Activated CD8-positive, alpha-beta memory T cell treated with anti-CD3 and anti-CD28 coated beads, Interleukin-2, amount 10 ng/mL, durations not matched to agents 7 days and 5 days (primary cell): ENCODE data around the gene ZNF343. TPM values are rescaled to one million over a fixed set of nuclear protein-coding genes. Genes with fewer than 3 reads are reported as not detected.

Experiments used
- ATAC-seq: fragments of 150-1000 bp; cut with Tn5 transposase; one replicate; pipeline ENCODE4 v1.10.0; 2021; ENCODE audit warnings: moderate library complexity
- CTCF ChIA-PET: fragments of 350-600 bp; sonication (Branson Sonifier 250); formaldehyde crosslinking; loops from one replicate; lab custom pipeline; 2021; ENCODE audit warnings: antibody characterized with exemption; lab: Charles Lee
- DNase-seq: peaks from one replicate; pipeline ENCODE4 v3.0.0-alpha.2; 2020
- H3K27ac Mint-ChIP-seq: one replicate; pipeline ENCODE4 v1.8.0; 2021; ENCODE audit warnings: mild to moderate bottlenecking, mixed read lengths
- H3K27me3 Mint-ChIP-seq: one replicate; pipeline ENCODE4 v1.8.0; 2021; ENCODE audit warnings: mixed read lengths
- H3K36me3 Mint-ChIP-seq: one replicate; pipeline ENCODE4 v1.8.0; 2021; ENCODE audit warnings: mild to moderate bottlenecking, mixed read lengths
- H3K4me1 Mint-ChIP-seq: one replicate; pipeline ENCODE4 v1.8.0; 2021; ENCODE audit warnings: mixed read lengths
- H3K4me3 Mint-ChIP-seq: one replicate; pipeline ENCODE4 v1.8.0; 2021; ENCODE audit warnings: mild to moderate bottlenecking, moderate library complexity, mixed read lengths
- H3K9me3 Mint-ChIP-seq: one replicate; pipeline ENCODE4 v1.8.0; 2022; ENCODE audit warnings: low read depth, mixed read lengths
- total RNA-seq, 2 experiments: library from RNA; stranded (reverse); gene quantifications; one replicate each; pipeline ENCODE4 v1.2.3, GENCODE V29; 2021

The ZNF343 gene
- total RNA-seq, 2 experiments from 2014 or later = 7.0 to 10.3 TPM

DNA sequence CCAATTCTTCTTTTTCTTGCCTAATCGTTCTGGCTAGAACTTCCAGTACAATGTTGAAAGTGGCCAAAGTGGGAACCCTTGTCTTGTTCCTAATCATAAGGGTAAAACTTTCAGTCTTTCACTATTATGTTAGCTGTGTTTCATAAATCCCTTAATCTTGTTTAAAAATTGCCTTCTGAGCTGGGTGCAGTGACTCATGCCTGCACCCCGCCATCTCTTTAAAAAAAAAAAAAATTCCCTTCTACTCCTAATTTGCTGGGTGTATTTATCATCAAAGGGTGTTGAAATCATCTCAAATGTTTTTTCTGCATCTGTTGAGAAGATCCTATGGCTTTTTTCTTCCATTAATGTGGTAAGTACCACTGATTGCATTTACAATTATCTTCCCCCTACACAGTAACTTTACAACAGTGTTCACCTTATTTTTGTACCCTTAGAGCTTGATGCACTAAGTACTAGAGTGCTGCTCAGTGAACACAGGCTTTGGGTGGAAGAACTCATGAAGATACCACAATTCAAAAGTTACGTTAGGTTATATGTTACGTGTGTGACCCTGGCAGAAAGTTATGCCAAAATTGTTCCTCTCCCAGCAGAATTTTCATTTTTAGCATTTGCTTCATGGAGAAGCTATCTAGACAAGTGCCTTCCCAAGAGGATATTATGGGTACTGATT is 47.8 kb downstream of the ZNF343 start:
- Mint-ChIP-seq H3K36me3 (peaks cover 55% of the 10 kb centered on the region), H3K9me3 (no peaks in the 10 kb centered on the region), H3K4me3 (no peak overlapping the region), H3K27me3 (no peaks in the 10 kb centered on the region), H3K4me1 (peaks cover 5% of the 10 kb centered on the region), H3K27ac (no peak overlapping the region)
- DNase-seq (no peak), ATAC-seq (no peak)
- CTCF ChIA-PET = interaction anchor here (0.8 to 1.0 kb wide), 3 partner anchors 15 to 496 kb away, joined by 3 read pairs; no protein-coding TSS in a partner anchor

DNA sequence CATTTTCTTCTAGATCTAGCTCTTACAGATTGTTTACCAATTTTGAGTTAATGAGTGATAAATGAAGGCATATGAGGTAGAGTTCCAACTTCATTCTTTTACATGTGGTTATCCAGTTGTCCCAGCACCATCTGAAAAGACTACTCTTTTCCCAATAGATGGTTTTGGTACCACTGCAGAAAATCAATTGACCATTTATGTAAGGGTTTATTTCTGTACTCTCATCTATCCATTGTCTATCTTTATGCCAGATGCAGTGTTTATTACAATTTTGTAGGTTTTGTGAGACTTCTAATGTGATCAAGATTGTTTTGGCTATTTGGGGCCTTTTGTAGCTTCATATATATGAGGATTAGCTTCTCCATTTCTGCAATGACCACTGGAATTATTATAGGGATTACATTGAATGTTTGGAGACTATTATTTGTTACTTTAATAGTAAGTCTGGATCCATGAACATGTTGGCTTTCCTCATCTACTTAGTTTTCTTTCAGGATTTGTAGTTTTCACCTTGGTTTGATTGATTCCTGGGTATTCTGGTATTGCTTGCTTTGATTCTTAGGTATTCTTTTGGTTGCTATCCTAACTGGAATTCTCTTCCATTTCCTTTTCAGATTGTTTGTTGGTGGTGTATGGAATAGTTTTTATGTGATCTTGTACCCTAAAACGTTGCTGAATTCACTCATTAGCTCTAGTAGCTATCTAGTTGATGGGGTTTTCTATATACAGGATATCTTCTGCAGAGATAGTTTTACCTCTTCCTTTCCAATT is 48.5 kb downstream of the ZNF343 start:
- Mint-ChIP-seq H3K9me3 (no peaks in the 10 kb centered on the region), H3K27ac (no peak overlapping the region), H3K4me1 (no peaks in the 10 kb centered on the region), H3K27me3 (no peaks in the 10 kb centered on the region), H3K36me3 (peaks cover 48% of the 10 kb centered on the region), H3K4me3 (no peak overlapping the region)
- ATAC-seq = no peak
- CTCF ChIA-PET = interaction anchor here (0.9 to 1.4 kb wide), 3 partner anchors 8 to 495 kb away, joined by 3 to 4 read pairs (median 3); no protein-coding TSS in a partner anchor
- no peak for DNase-seq

DNA sequence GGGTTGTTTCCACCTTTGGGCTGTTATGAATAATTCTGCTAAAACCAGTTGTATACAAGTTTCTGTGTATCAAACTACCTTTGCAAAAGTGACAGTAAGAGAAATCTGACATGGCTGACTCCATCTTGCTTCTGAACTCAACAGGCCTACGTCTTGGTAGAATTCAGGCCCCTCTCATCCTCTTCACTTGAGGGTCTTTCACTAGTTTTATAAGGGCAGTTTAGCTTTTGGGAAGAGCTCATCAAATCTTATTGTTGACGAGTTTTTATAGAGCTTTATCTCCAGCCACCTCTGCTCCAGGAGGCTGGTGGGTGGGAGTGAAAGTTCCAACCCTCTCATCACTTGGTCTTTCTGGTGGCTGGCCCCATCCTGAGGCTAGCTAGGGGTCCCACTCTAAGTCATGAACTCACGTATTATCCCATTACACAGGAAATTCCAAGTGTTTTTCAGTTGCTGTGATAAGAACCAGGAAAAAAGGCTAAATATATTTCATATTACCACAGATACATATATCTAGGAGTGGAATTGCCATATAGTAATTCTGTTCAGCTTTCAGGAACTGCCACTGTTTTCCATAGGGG is 49.7 kb downstream of the ZNF343 start:
- Mint-ChIP-seq H3K27me3 (no peaks in the 10 kb centered on the region), H3K27ac (no peak overlapping the region), H3K9me3 (no peaks in the 10 kb centered on the region), H3K4me3 (no peak overlapping the region), H3K36me3 (peaks cover 38% of the 10 kb centered on the region), H3K4me1 (no peaks in the 10 kb centered on the region)
- DNase-seq (no peak), ATAC-seq (no peak)
- CTCF ChIA-PET = interaction anchor here (1.4 kb wide), 2 partner anchors 10 to 252 kb away, joined by 3 to 4 read pairs; no protein-coding TSS in a partner anchor

DNA sequence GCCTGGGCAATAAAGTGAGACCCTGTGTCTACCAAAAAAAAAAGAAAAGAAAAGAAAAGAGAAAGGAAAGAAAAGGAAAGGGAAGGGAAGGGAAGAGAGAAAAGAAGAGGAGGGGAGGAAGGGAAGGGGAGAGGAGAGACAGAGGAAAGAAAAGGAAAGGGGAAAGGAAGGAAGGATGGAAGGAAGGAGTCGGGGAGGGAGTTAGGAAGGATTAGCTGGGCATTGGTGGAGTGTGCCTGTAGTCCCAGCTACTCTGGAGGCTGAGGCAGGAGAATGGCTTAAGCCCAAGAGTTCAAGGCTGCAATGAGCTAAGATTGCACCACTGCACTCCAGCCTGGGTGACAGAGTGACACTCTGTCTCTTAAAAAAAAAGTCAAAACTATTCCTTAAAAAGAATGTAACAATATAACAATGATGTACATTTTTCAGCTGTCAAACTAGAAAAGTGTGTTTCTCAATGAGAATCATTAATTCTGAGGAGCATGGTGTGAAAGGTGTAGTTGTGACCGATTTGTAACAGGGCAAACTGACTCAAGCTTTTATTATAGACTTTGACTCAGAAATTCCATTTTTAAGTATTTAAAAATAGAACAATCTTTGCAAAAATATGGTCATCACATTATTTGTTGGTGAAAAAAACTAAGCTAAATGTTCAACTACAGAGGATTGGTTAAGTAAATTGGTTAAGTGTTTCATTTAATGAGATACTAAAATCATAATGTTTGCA is 52.8 kb downstream of the ZNF343 start:
- DNase-seq (no peak), ATAC-seq (no peak)
- H3K4me3 Mint-ChIP-seq = no peak overlapping the region
- peaks cover 2% of the 10 kb centered on the region for H3K27me3 Mint-ChIP-seq
- peaks cover 13% of the 10 kb centered on the region for H3K36me3 Mint-ChIP-seq
- CTCF ChIA-PET = interaction anchor here (0.8 to 1.9 kb wide), 6 partner anchors 9 to 284 kb away, joined by 3 to 6 read pairs (median 4); no protein-coding TSS in a partner anchor
- H3K27ac Mint-ChIP-seq = peak overlapping the region; percentile 13
- peaks cover under 1% of the 10 kb centered on the region for H3K4me1 Mint-ChIP-seq
- no peaks in the 10 kb centered on the region for H3K9me3 Mint-ChIP-seq

DNA sequence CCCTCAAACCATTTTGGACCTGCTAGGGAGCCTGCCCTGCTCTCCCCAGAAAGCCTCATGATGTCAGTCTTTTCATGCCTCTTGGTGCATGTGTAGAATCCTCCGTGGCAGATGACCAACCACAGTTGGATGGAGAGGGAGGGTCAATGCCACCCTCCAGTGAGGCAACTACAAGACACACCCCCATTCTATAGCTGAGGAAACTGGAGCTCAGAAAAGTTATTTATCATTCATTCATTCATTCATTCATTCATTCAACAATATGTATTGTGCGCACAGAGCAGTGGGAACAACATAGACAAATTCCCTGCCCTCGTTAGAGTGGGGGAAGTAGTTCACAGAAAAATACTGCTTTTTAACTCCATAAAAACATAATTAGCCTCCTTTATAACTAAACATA is 54.9 kb downstream of the ZNF343 start:
- CTCF ChIA-PET = interaction anchor here (0.6 to 4.8 kb wide), 7 partner anchors 15 to 489 kb away, joined by 3 to 39 read pairs (median 4); partner anchors contain the start of gene SNRPB

DNA sequence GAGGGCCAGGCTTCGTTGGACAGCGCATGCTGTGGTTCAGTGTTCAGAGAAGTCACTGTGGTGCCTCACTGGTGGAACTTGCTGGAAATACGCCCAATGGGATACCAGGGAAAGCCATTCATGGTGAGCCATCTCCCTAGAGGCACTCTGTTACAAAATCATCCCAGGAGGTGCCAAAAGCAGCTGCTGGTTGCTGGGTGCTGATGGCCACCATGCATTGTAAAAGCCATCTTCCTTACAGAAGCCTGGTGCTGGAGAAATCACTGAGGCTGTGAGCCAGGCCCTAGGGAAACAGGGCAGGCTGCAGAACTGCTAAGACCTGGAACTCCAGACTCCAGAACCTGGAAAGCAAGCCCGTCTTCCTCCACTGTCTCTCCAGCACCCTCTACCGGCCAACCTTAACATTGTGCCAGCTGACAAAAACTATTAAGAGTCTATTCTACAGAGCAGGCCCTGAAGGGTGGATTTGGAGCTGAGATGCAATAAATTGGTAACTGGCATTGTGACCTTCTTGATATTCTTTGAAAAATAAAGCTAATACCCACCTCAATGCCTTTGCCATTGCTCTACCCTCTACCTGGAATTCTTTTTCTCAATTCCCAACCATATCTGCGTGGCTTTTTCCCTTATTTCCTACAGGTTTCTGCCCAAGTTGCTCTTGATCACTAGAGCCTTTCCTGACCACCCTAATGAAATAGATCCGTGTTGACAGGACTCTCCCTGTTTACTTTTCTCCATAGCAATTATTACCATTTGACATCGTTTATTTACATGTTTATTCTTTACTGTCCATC is 56.6 kb downstream of the ZNF343 start:
- peak; percentile 59 for ATAC-seq
- H3K27me3 Mint-ChIP-seq = peaks cover 5% of the 10 kb centered on the region
- CTCF ChIA-PET = interaction anchor here (0.9 to 4.8 kb wide), 15 partner anchors 10 to 245 kb away, joined by 3 to 39 read pairs (median 7); partner anchors contain the start of genes SNRPB and TGM6

More for the DNA sequence above, 54.9 kb downstream of the ZNF343 start:
- no peak for ATAC-seq
- Mint-ChIP-seq H3K4me3 (no peak overlapping the region), H3K27me3 (peaks cover 5% of the 10 kb centered on the region), H3K27ac (no peak overlapping the region), H3K9me3 (no peaks in the 10 kb centered on the region), H3K36me3 (no peaks in the 10 kb centered on the region), H3K4me1 (peaks cover 18% of the 10 kb centered on the region)
- no peak for DNase-seq

DNA sequence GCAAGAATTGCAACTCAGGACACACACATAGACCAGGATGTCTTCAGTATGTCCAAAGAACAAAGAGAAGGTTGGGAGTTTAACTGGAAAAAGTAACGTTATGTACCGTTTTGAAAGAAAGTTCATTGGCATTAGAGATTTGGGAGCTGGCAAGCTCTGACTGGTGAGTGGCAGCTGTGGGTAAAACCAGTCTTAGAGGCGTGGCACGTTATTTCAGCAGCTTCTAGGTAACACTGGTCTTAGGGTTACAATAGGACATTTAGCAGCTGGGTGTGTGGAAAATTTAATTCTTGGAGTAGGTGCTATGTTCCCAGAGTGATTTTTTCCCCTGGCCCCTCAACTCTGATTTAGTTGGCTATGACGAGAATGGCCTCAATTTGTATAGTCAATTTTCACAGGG is 57.3 kb downstream of the ZNF343 start:
- peaks cover 5% of the 10 kb centered on the region for H3K27me3 Mint-ChIP-seq
- H3K9me3 Mint-ChIP-seq = no peaks in the 10 kb centered on the region
- CTCF ChIA-PET = interaction anchor here (0.9 to 4.8 kb wide), 13 partner anchors 9 to 244 kb away, joined by 3 to 39 read pairs (median 8); partner anchors contain the start of genes SNRPB and TGM6
- H3K4me1 Mint-ChIP-seq = peaks cover 19% of the 10 kb centered on the region
- ATAC-seq (no peak), DNase-seq (no peak)
- no peak overlapping the region for H3K4me3 Mint-ChIP-seq
- no peak overlapping the region for H3K27ac Mint-ChIP-seq
- no peaks in the 10 kb centered on the region for H3K36me3 Mint-ChIP-seq

More for the DNA sequence above, 56.6 kb downstream of the ZNF343 start:
- DNase-seq = peak; percentile 76
- Mint-ChIP-seq H3K4me3 (no peak overlapping the region), H3K27ac (no peak overlapping the region), H3K36me3 (no peaks in the 10 kb centered on the region), H3K4me1 (peaks cover 19% of the 10 kb centered on the region), H3K9me3 (no peaks in the 10 kb centered on the region)

DNA sequence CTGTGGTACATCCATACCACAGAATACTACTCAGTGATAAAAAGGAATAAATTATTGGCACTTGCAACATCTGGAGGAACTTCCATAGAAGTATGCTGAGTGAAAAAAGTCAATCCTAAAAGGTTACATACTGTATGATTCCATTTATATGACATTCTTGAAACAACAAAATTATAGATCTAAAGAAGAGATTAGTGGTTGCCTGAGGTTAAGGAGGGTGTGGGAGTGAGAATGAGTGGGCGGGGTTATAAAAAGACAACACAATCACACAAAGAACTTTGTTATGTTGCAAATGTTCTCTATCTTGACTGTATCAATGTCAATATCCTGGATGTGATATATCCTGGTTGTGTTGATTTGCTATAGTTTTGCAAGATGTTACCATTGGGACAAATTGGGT is 59.3 kb downstream of the ZNF343 start:
- Mint-ChIP-seq H3K9me3 (no peaks in the 10 kb centered on the region), H3K27me3 (peaks cover 8% of the 10 kb centered on the region), H3K27ac (no peak overlapping the region), H3K4me1 (peaks cover 19% of the 10 kb centered on the region), H3K36me3 (no peaks in the 10 kb centered on the region), H3K4me3 (no peak overlapping the region)
- ATAC-seq (no peak), DNase-seq (no peak)
- CTCF ChIA-PET = interaction anchor here (0.6 to 4.8 kb wide), 2 partner anchors 19 to 1495 kb away, joined by 3 to 39 read pairs; partner anchors contain the start of gene SNRPB

DNA sequence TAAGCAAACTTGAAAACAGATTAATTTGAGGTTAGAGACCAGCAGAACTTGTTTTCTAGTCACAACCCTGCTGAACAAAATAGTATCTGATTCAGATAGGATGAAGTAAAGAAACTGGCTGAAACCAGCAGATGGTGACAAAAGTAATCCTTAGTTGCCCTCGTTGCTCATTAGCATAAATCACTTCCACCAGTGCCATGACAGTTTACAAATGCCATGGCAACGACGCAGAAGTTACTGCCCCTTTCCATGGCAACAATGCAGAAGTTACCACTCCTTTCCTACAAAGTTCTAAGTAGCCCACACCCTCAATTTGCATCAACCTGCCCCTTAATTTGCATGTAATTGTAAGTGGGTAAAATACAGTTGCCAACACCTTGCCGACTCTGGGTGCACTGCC is 61.9 kb downstream of the ZNF343 start:
- CTCF ChIA-PET = interaction anchor here (1.5 kb wide), 1 partner anchor 14 kb away, joined by 3 read pairs; no protein-coding TSS in a partner anchor
- no peak overlapping the region for H3K4me3 Mint-ChIP-seq
- H3K27me3 Mint-ChIP-seq = peaks cover 8% of the 10 kb centered on the region

More for the DNA sequence above, 61.9 kb downstream of the ZNF343 start:
- no peak overlapping the region for H3K27ac Mint-ChIP-seq
- no peak for DNase-seq
- no peaks in the 10 kb centered on the region for H3K36me3 Mint-ChIP-seq
- no peaks in the 10 kb centered on the region for H3K9me3 Mint-ChIP-seq
- ATAC-seq = no peak
- H3K4me1 Mint-ChIP-seq = peaks cover 19% of the 10 kb centered on the region
